ENCODE measurements around the gene ADAMTSL1. TPM values are rescaled to one million over a fixed set of nuclear protein-coding genes. Genes with fewer than 3 reads are reported as not detected.

Gene ADAMTSL1
- total RNA-seq, 2 donors from 2014 or later: 3.4 to 3.8 TPM

DNA sequence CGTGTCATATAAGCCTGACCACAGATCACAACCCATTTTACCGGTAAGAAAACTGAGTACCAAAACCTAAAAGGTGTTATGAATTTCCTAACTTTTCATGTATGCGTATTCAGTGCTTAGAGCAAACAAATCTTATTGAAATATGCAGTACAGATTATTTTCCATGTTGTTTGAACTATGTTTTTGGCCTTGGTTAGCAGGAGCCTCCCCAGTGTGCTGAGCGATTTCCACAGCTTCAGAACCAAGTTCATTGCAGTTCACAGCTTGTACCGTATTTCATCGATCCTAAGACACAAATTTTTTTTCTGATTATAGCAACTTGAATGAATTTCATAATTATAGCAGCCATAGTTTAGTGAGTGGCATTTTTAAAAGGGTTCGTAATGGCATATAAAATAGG lies 13.7 kb downstream of the ADAMTSL1 start:
- H3K36me3 ChIP-seq: no peaks in the 10 kb centered on the region
- no peak for DNase-seq (ENCODE audit: low spot score)
- TF ChIP-seq, protein P1, sequence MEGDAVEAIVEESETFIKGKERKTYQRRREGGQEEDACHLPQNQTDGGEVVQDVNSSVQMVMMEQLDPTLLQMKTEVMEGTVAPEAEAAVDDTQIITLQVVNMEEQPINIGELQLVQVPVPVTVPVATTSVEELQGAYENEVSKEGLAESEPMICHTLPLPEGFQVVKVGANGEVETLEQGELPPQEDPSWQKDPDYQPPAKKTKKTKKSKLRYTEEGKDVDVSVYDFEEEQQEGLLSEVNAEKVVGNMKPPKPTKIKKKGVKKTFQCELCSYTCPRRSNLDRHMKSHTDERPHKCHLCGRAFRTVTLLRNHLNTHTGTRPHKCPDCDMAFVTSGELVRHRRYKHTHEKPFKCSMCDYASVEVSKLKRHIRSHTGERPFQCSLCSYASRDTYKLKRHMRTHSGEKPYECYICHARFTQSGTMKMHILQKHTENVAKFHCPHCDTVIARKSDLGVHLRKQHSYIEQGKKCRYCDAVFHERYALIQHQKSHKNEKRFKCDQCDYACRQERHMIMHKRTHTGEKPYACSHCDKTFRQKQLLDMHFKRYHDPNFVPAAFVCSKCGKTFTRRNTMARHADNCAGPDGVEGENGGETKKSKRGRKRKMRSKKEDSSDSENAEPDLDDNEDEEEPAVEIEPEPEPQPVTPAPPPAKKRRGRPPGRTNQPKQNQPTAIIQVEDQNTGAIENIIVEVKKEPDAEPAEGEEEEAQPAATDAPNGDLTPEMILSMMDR (IDR thresholded peaks at IDR 0.05): no peak
- H3K9me3 ChIP-seq: no peaks in the 10 kb centered on the region
- no peaks in the 10 kb centered on the region for H3K4me1 ChIP-seq
- no peak overlapping the region for H3K4me3 ChIP-seq
- no peak overlapping the region for H3K27ac ChIP-seq
- no peaks in the 10 kb centered on the region for H3K27me3 ChIP-seq

DNA sequence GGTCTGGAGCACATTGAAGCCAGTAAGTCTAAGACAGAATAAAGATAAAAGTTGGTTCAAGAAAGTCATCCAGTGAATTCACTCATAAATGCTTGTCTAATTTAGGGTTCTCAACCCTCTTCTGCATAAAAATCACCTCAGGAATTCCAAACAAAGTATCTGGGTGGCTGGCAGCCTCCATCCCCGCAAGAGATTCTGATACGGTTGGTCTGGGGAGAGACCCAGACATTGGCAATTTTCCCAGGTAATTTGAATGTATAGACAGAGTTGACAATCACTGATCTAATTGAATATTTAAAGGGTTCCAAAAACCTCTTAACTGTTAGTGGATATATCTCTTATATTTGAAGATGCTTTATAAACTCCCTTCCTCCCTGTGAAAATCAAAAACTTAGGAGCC lies 14.9 kb downstream of the ADAMTSL1 start:
- H3K4me3 ChIP-seq: no peak overlapping the region
- DNase-seq (ENCODE audit: low spot score): no peak
- H3K36me3 ChIP-seq: no peaks in the 10 kb centered on the region
- H3K27ac ChIP-seq: no peak overlapping the region
- TF ChIP-seq, protein P1 (IDR thresholded peaks at IDR 0.05): no peak
- no peaks in the 10 kb centered on the region for H3K4me1 ChIP-seq
- H3K9me3 ChIP-seq: no peaks in the 10 kb centered on the region
- no peaks in the 10 kb centered on the region for H3K27me3 ChIP-seq

DNA sequence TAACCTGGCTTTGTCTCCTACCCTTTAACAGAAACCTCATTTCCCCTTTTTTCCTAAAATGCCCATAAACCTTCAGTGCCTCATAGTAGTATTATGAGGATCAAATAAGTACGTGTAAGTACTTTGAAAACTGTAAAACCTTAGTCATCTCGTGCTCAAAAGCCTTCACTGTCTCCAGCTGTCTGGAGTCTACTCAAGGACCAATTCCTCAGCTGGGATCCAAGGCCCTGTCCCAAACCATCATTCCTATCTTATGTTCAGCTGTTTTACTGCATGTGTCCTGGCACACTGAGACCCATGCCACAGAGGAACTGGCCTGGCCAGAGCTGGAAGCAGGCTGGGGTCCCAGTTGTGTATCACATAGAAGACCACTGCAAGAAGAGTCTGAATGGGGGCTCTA lies 15.9 kb downstream of the ADAMTSL1 start:
- Histone ChIP-seq H3K9me3 (no peaks in the 10 kb centered on the region), H3K27me3 (no peaks in the 10 kb centered on the region), H3K4me3 (no peak overlapping the region), H3K36me3 (no peaks in the 10 kb centered on the region), H3K27ac (no peak overlapping the region), H3K4me1 (no peaks in the 10 kb centered on the region)
- TF ChIP-seq, protein P1 (IDR thresholded peaks at IDR 0.05): no peak
- DNase-seq (ENCODE audit: low spot score): no peak

DNA sequence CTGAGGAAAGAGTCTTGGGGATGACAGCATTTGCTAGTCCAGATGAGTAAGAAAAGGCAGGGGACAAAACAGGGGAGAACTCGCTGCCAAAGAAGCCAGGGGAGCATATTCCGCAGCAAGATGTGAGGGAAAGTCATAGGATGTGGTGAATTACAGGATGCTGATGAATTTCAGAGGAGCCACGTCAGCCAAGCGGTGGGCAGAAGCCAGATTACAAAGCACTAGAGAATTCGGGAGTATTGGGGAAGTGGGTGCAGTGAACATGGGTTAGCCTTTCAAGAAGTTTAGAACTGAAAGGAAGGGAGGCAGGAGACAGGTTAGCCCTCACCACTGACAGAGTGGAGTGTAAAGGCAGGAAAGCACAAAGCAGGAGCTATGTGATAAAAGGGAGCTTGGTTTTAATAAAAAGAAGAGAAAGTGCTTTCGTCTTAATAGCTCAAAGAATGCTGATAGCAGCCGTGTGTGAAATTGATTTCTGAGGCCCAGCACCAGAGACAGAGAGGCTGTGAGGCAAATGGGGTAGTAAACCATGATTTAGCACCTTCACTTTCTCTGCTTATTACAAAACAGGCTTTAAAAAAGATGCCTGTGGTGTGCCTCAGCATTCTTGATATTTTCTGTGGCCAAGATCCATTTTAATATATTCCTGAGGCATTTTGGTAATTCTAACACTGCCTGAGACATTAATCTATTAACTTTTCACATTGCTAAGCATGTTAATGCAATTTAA lies 16.9 kb downstream of the ADAMTSL1 start:
- no peaks in the 10 kb centered on the region for H3K4me1 ChIP-seq
- H3K36me3 ChIP-seq: no peaks in the 10 kb centered on the region
- TF ChIP-seq, protein P1 (IDR thresholded peaks at IDR 0.05): no peak
- no peak overlapping the region for H3K4me3 ChIP-seq
- DNase-seq (ENCODE audit: low spot score): no peak
- peak overlapping the region; percentile 35 to 60 for H3K27ac ChIP-seq
- no peaks in the 10 kb centered on the region for H3K27me3 ChIP-seq
- no peaks in the 10 kb centered on the region for H3K9me3 ChIP-seq

DNA sequence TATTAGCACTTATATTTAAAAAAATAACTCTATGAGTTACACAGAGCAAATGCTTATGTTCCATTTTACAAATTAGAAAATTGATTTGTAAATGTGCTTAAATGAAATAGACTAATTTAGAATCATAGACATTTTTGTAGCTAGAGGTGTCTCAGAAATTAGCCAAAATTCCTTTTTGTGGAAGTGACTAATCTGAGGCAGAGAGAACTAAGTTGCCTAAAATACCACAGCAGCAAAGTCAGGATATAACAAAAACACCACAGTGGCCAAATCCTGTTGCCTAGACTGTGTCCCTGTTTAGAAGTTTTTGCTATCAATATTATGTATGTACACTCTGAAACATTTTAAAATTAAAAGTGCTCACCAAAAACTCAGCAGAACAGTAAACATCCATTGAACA lies 18.7 kb downstream of the ADAMTSL1 start:
- Histone ChIP-seq H3K9me3 (no peaks in the 10 kb centered on the region), H3K4me1 (no peaks in the 10 kb centered on the region), H3K4me3 (no peak overlapping the region), H3K36me3 (no peaks in the 10 kb centered on the region), H3K27ac (no peak overlapping the region), H3K27me3 (no peaks in the 10 kb centered on the region)
- DNase-seq (ENCODE audit: low spot score): no peak
- TF ChIP-seq, protein P1 (IDR thresholded peaks at IDR 0.05): no peak

Data from right atrium auricular region (tissue), 2 donors.